Measurements from ENCODE around the gene MOCOS.

DNA sequence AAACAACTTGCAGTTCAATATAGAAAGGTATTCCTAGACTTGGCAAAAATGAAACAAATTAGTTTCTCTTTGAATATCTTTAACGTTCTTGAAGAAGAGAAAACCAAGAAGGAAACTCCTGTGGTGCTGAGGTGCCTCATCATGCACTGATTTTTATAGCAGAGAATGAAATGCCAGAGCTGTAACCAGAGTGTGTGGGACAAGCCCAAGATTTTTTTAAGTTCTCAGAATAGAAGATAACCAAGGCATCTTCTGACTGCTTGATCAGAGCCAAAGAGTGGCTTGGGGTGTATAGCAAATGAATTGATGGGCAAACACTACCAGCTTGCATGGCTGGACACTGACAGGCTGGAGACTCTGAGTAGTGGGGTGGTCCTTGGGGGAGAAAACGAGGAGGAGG, 118.1 kb downstream of the MOCOS start:
- TF ChIP-seq, protein P1, sequence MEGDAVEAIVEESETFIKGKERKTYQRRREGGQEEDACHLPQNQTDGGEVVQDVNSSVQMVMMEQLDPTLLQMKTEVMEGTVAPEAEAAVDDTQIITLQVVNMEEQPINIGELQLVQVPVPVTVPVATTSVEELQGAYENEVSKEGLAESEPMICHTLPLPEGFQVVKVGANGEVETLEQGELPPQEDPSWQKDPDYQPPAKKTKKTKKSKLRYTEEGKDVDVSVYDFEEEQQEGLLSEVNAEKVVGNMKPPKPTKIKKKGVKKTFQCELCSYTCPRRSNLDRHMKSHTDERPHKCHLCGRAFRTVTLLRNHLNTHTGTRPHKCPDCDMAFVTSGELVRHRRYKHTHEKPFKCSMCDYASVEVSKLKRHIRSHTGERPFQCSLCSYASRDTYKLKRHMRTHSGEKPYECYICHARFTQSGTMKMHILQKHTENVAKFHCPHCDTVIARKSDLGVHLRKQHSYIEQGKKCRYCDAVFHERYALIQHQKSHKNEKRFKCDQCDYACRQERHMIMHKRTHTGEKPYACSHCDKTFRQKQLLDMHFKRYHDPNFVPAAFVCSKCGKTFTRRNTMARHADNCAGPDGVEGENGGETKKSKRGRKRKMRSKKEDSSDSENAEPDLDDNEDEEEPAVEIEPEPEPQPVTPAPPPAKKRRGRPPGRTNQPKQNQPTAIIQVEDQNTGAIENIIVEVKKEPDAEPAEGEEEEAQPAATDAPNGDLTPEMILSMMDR (IDR thresholded peaks at IDR 0.05 in 8 of 11, conservative IDR thresholded peaks at IDR 0.05 in 3 of 11), result no peak
- TF ChIP-seq POLR2AphosphoS5 (IDR thresholded peaks at IDR 0.05), result no peak
- no peak for TF ChIP-seq POLR2A (IDR thresholded peaks at IDR 0.05)
